K562 (cell line): ENCODE results near the gene FERMT3. TPM values are rescaled to one million over a fixed set of nuclear protein-coding genes. Genes with fewer than 3 reads are reported as not detected.

Experiments
- ATAC-seq: fragments of 200-7000 bp; cut with Tn5 transposase; 3 replicates; pipeline ENCODE4 v1.9.1; 2020; ENCODE audit warnings: moderate library complexity
- BruUV-seq: library from RNA; stranded (reverse); fragments of 400-500 nt; replicated peaks from 2 replicates; lab custom pipeline; 2021; lab: Mats Ljungman, UMichigan
- CTCF ChIA-PET: fragments of 300-600 bp; formaldehyde crosslinking; extraction: SDS; loops from one replicate; lab custom pipeline; 2021; ENCODE audit warnings: low intra/inter-chr PET ratio; lab: Yijun Ruan, JAX
- POLR2A ChIA-PET: fragments of 300-600, 350-650 bp; sonication (Branson Sonifier 250); formaldehyde crosslinking; extraction: SDS; loops from one replicate; lab custom pipeline; 2021; ENCODE audit warnings: antibody characterized with exemption, inconsistent platforms; lab: Yijun Ruan, JAX
- DNase-seq, 4 experiments: peaks; one replicate each; pipeline versions ENCODE4 v3.0.0 to v3.0.0-alpha.2; 2011 to 2018; ENCODE audit warnings: low spot score in 3 of 4, mixed read lengths in 3 of 4; ENCODE audit errors: extremely low read depth in 1 of 4
- FAIRE-seq: peaks from 2 replicates; lab custom pipeline; 2011; peaks lifted over from hg19 to GRCh38; lab: Jason Lieb, UNC
- H2AFZ ChIP-seq: 2 replicates; pipeline ENCODE4 v1.6.0; 2011; ENCODE audit warnings: low read depth, low read length, control low read depth, inconsistent platforms
- H3K27ac ChIP-seq: fragments of 200-600 bp; 3 replicates; pipeline ENCODE4 v1.8.0; 2011; ENCODE audit warnings: low read depth, mild to moderate bottlenecking, control low read depth, inconsistent platforms, low read length, moderate library complexity, mixed read lengths; ENCODE audit errors: extremely low read depth
- H3K27me3 ChIP-seq, 2 experiments: fragments of 300-600 bp in 1 of 2; 2 replicates in 1 of 2; 3 replicates in 1 of 2; pipeline versions ENCODE4 v1.6.0 to v1.8.0; 2011; ENCODE audit warnings: inconsistent platforms in 2 of 2, low read length in 2 of 2, mild to moderate bottlenecking in 1 of 2, mixed read lengths in 1 of 2, moderate library complexity in 1 of 2; ENCODE audit not compliant: control insufficient read depth in 2 of 2, insufficient read depth in 2 of 2
- H3K36me3 ChIP-seq: fragments of 300-600 bp; 3 replicates; pipeline ENCODE4 v1.8.0; 2011; ENCODE audit warnings: mild to moderate bottlenecking, low read length, inconsistent platforms; ENCODE audit not compliant: control insufficient read depth, insufficient read depth
- H3K4me1 ChIP-seq, 2 experiments: fragments of 200-600 bp in 1 of 2; replicated peaks in 1 of 2; 2 replicates in 1 of 2; 3 replicates in 1 of 2; pipeline versions ENCODE4 v1.5.1 to v1.8.0; 2011; ENCODE audit warnings: inconsistent platforms in 2 of 2, low read length in 2 of 2, mild to moderate bottlenecking in 1 of 2, mixed read lengths in 1 of 2, moderate library complexity in 1 of 2; ENCODE audit not compliant: control insufficient read depth in 2 of 2, insufficient read depth in 2 of 2
- H3K4me2 ChIP-seq: 2 replicates; pipeline ENCODE4 v1.6.1; 2011; ENCODE audit warnings: low read length, control low read depth, inconsistent platforms, mixed read lengths; ENCODE audit not compliant: insufficient read depth
- H3K4me3 ChIP-seq: fragments of 200-600 bp; sonication (generic), shearing (Covaris generic); 2 replicates; pipeline ENCODE4 v1.5.1; 2016; ENCODE audit warnings: control low read depth, inconsistent platforms
- H3K79me2 ChIP-seq: fragments of 200-600 bp; 3 replicates; pipeline ENCODE4 v1.8.0; 2011; ENCODE audit warnings: low read length, inconsistent platforms; ENCODE audit not compliant: control insufficient read depth, insufficient read depth
- H3K9ac ChIP-seq, 2 experiments: 2 replicates each; pipeline versions ENCODE4 v1.6.0 to v1.6.1; 2011; ENCODE audit warnings: low read depth in 2 of 2, low read length in 2 of 2, control low read depth in 1 of 2, inconsistent platforms in 1 of 2, mild to moderate bottlenecking in 1 of 2, mixed read lengths in 1 of 2; ENCODE audit not compliant: insufficient read depth in 1 of 2
- H3K9me1 ChIP-seq: one replicate; pipeline ENCODE4 v1.6.0; 2011; ENCODE audit warnings: inconsistent platforms, mild to moderate bottlenecking, low read length, moderate library complexity; ENCODE audit not compliant: control insufficient read depth, insufficient read depth
- H3K9me3 ChIP-seq: replicated peaks from 2 replicates; pipeline ENCODE4 v1.5.1; 2011; ENCODE audit warnings: low read depth, low read length, inconsistent platforms; ENCODE audit not compliant: control insufficient read depth, insufficient read depth
- H4K20me1 ChIP-seq: replicated peaks from 2 replicates; pipeline ENCODE4 v1.6.1; 2011; ENCODE audit warnings: low read length, inconsistent platforms, mixed read lengths; ENCODE audit not compliant: control insufficient read depth, insufficient read depth
- FUS ChIP-seq: fragments of 200-400 bp; formaldehyde crosslinking; optimal IDR thresholded peaks from 2 replicates; pipeline ENCODE3; 2017; ENCODE audit warnings: low read depth, low read length
- NFE2L1 ChIP-seq: fragments of 450-650 bp; IDR thresholded peaks from 2 replicates; pipeline ENCODE4 v1.6.1; 2016; ENCODE audit warnings: missing genetic modification characterization, low read depth, mild to moderate bottlenecking, missing compliant biosample characterization, moderate library complexity, borderline replicate concordance
- POLR2G ChIP-seq: fragments of 200-400 bp; formaldehyde crosslinking; IDR thresholded peaks from 2 replicates; pipeline ENCODE4 v1.6.1; 2017; ENCODE audit warnings: low read depth, mild to moderate bottlenecking, antibody characterized with exemption, low read length, moderate library complexity
- RBFOX2 ChIP-seq: fragments of 200-400 bp; formaldehyde crosslinking; IDR thresholded peaks from 2 replicates; pipeline ENCODE4 v1.6.1; 2017; ENCODE audit warnings: low read depth, mild to moderate bottlenecking, low read length, moderate library complexity
- ZNF212 ChIP-seq: fragments of 450-650 bp; formaldehyde crosslinking; IDR thresholded peaks from 2 replicates; pipeline ENCODE4 v1.4.0; 2020; ENCODE audit warnings: mild to moderate bottlenecking
- WGBS: fragments of 100-300 bp; shearing (Covaris generic); methylation state at CpG from one replicate; pipeline ENCODE4 v1.1.6; 2016; ENCODE audit warnings: low coverage, mixed read lengths; ENCODE audit not compliant: insufficient coverage; ENCODE audit errors: missing lambda C conversion rate; 5-methylcytosine and 5-hydroxymethylcytosine counted together
- in situ Hi-C: fragments of 300-500 bp; cut with MboI; formaldehyde crosslinking; loops from 4 replicates; pipeline ENCODE4 v1.15.0; 2018; ENCODE audit warnings: inconsistent platforms, mixed read lengths
- intact Hi-C: fragments of 100-400 bp; cut with micrococcal nuclease; formaldehyde crosslinking; loops from 2 replicates; pipeline ENCODE4 v1.14.2; 2022
- polyA plus RNA-seq, 8 experiments: library from polyadenylated mRNA; depleted of rRNA in 4 of 8; stranded (reverse) in 5 of 8; unstranded in 3 of 8; fragments of >200 nt; fragmentation: Nextera tagmentation in 2 of 8; fragmentation: Illumina TruSeq in 1 of 8; extraction: Ambion mirVana in 2 of 8; extraction: Trizol in 1 of 8; gene quantifications; 2 replicates each; pipeline versions ENCODE4 v1.2.1 to v1.2.3, GENCODE V29; 2011 to 2014; ENCODE audit warnings: inconsistent platforms in 1 of 8, missing spikeins in 1 of 8
- total RNA-seq, 7 experiments: library from RNA; depleted of rRNA in 6 of 7; stranded (reverse); fragments of >200 nt in 6 of 7; fragmentation: Illumina TruSeq in 2 of 7; extraction: Trizol in 2 of 7; gene quantifications; 2 replicates each; pipeline versions ENCODE4 v1.2.1 to v1.2.3, GENCODE V29; 2011 to 2021; ENCODE audit warnings: low replicate concordance in 1 of 7
- TF ChIP-seq, protein P1 (sequence below): fragments of 450-650 bp; IDR thresholded peaks from 2 replicates; pipeline ENCODE4 v1.6.1; 2016; ENCODE audit warnings: low read depth
- TF ChIP-seq, protein P2 (sequence below): sonication (generic); formaldehyde crosslinking; IDR thresholded peaks from 2 replicates; pipeline ENCODE4 v1.8.1; 2023; ENCODE audit warnings: mild to moderate bottlenecking, missing genetic modification reagents

Gene FERMT3
- total and polyA plus RNA-seq, 9 of the 15 experiments (the other 6 are each of a cell fraction or from before 2014, with no cell fraction given) = 3.2 to 275 (median 79.7) TPM

DNA sequence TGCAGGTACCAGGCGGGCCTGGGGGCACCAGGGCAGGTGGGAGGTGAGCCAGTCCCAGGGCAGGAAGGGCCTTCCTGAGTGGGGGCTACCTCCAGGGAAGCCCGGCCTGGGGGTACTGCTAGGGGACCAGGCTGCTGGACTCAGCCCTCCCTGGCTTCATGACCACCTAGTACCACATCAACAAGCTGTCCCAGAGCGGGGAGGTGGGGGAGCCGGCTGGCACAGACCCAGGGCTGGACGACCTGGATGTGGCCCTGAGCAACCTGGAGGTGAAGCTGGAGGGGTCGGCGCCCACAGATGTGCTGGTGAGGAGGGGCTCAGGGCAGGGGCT lies 12.8 kb downstream of the FERMT3 start:
- no TSS peak for BruUV-seq
- peaks cover 82% of the 10 kb centered on the region for H3K36me3 ChIP-seq
- TF ChIP-seq, protein P1, sequence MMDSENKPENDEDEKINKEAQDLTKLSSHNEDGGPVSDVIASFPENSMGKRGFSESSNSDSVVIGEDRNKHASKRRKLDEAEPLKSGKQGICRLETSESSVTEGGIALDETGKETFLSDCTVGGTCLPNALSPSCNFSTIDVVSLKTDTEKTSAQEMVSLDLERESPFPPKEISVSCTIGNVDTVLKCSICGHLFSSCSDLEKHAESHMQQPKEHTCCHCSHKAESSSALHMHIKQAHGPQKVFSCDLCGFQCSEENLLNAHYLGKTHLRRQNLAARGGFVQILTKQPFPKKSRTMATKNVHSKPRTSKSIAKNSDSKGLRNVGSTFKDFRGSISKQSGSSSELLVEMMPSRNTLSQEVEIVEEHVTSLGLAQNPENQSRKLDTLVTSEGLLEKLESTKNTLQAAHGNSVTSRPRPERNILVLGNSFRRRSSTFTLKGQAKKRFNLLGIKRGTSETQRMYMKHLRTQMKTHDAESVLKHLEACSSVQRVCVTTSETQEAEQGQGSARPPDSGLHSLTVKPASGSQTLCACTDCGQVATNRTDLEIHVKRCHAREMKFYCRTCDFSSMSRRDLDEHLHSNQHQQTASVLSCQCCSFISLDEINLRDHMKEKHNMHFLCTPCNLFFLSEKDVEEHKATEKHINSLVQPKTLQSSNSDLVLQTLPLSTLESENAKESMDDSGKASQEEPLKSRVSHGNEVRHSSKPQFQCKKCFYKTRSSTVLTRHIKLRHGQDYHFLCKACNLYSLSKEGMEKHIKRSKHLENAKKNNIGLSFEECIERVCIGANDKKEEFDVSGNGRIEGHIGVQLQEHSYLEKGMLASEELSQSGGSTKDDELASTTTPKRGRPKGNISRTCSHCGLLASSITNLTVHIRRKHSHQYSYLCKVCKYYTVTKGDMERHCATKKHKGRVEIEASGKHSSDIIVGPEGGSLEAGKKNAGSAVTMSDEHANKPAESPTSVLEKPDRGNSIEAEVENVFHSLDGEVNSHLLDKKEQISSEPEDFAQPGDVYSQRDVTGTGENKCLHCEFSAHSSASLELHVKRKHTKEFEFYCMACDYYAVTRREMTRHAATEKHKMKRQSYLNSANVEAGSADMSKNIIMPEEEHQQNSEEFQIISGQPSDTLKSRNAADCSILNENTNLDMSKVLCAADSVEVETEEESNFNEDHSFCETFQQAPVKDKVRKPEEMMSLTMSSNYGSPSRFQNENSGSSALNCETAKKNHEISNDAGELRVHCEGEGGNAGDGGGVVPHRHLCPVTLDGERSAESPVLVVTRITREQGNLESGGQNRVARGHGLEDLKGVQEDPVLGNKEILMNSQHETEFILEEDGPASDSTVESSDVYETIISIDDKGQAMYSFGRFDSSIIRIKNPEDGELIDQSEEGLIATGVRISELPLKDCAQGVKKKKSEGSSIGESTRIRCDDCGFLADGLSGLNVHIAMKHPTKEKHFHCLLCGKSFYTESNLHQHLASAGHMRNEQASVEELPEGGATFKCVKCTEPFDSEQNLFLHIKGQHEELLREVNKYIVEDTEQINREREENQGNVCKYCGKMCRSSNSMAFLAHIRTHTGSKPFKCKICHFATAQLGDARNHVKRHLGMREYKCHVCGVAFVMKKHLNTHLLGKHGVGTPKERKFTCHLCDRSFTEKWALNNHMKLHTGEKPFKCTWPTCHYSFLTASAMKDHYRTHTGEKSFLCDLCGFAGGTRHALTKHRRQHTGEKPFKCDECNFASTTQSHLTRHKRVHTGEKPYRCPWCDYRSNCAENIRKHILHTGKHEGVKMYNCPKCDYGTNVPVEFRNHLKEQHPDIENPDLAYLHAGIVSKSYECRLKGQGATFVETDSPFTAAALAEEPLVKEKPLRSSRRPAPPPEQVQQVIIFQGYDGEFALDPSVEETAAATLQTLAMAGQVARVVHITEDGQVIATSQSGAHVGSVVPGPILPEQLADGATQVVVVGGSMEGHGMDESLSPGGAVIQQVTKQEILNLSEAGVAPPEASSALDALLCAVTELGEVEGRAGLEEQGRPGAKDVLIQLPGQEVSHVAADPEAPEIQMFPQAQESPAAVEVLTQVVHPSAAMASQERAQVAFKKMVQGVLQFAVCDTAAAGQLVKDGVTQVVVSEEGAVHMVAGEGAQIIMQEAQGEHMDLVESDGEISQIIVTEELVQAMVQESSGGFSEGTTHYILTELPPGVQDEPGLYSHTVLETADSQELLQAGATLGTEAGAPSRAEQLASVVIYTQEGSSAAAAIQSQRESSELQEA = no peak
- TF ChIP-seq ZNF212 (CRISPR knock-in tag) = no peak
- TF ChIP-seq NFE2L1 (tag) = no peak
- TF ChIP-seq POLR2G = peak; percentile 71
- TF ChIP-seq FUS = no peak
- TF ChIP-seq, protein P2, sequence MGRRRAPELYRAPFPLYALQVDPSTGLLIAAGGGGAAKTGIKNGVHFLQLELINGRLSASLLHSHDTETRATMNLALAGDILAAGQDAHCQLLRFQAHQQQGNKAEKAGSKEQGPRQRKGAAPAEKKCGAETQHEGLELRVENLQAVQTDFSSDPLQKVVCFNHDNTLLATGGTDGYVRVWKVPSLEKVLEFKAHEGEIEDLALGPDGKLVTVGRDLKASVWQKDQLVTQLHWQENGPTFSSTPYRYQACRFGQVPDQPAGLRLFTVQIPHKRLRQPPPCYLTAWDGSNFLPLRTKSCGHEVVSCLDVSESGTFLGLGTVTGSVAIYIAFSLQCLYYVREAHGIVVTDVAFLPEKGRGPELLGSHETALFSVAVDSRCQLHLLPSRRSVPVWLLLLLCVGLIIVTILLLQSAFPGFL (CRISPR knock-in tag) = no peak
- peak; percentile 60 for TF ChIP-seq RBFOX2

More for the DNA sequence above, 12.8 kb downstream of the FERMT3 start:
- Histone ChIP-seq H4K20me1 (no peaks in the 10 kb centered on the region), H3K27ac (no peak overlapping the region), H3K4me1 (peaks cover 0 to 28% of the 10 kb centered on the region in 2 experiments; a peak in 2 of 5 replicates), H3K79me2 (no peaks in the 10 kb centered on the region), H3K4me2 (no peak overlapping the region), H3K9me1 (no peaks in the 10 kb centered on the region), H3K27me3 (no peaks in the 10 kb centered on the region), H3K9me3 (no peaks in the 10 kb centered on the region), H3K4me3 (no peak overlapping the region), H3K9ac (no peak overlapping the region; a peak in 1 of 4 replicates), H2AFZ (no peak overlapping the region)
- in situ Hi-C loops (no loop called here), intact Hi-C loops (no loop called here)
- CTCF ChIA-PET = no interaction called here
- ATAC-seq = no peak
- POLR2A ChIA-PET = interaction anchor here (0.8 to 7.0 kb wide), 2 partner anchors 12 to 20 kb away, joined by 4 to 57 read pairs; partner anchors contain the start of gene FERMT3
- WGBS = 79% methylated on average over 7 of the region's 7 CpGs
- DNase-seq = no peak
- no peak for FAIRE-seq
